HFFc6 (cell line): Measurements from ENCODE around the gene MAK. TPM values are rescaled to one million over a fixed set of nuclear protein-coding genes. Genes with fewer than 3 reads are reported as not detected.

Experiments
- DNase-seq: peaks from one replicate; pipeline ENCODE4 v3.0.0-alpha.2; 2018
- H3K27ac Mint-ChIP-seq: 2 replicates; pipeline ENCODE4 v1.8.0; 2020; ENCODE audit warnings: mild to moderate bottlenecking, mixed read lengths
- H3K27me3 Mint-ChIP-seq: 2 replicates; pipeline ENCODE4 v1.8.0; 2021; ENCODE audit warnings: mild to moderate bottlenecking, moderate library complexity, mixed read lengths; ENCODE audit not compliant: insufficient read depth
- H3K36me3 Mint-ChIP-seq: 2 replicates; pipeline ENCODE4 v1.8.0; 2021; ENCODE audit warnings: low read depth, mixed read lengths
- H3K4me1 Mint-ChIP-seq: 2 replicates; pipeline ENCODE4 v1.8.0; 2020; ENCODE audit warnings: low read depth, mixed read lengths
- H3K4me3 Mint-ChIP-seq: 2 replicates; pipeline ENCODE4 v1.8.0; 2020; ENCODE audit warnings: mild to moderate bottlenecking, moderate library complexity, mixed read lengths
- H3K9me3 Mint-ChIP-seq: 2 replicates; pipeline ENCODE4 v1.8.0; 2020; ENCODE audit warnings: mild to moderate bottlenecking, mixed read lengths
- CTCF ChIP-seq: fragments of 200-600 bp; sonication (generic); IDR thresholded peaks from 2 replicates; pipeline ENCODE4 v1.5.0; 2021; ENCODE audit warnings: antibody characterized with exemption, mild to moderate bottlenecking
- total RNA-seq, 6 experiments: library from RNA; stranded (reverse); fragmentation: NEBNext Ultra II Directional; extraction: Animal tissue kit (Norgen Biotek cat#: 25700); gene quantifications; 2 replicates in 1 of 6; 3 replicates in 5 of 6; pipeline ENCODE4 v1.2.3, GENCODE V29; 2021

The MAK gene
- total RNA-seq, 6 experiments from 2014 or later = not detected

GRCh38 chr6:10771371-10771894, 66.9 kb downstream of the MAK start:
- no peaks in the 10 kb centered on the region; the same call in 1 of the 2 replicates for H3K36me3 Mint-ChIP-seq

GRCh38 chr6:10769419-10769818, 68.9 kb downstream of the MAK start:
- no peaks in the 10 kb centered on the region for H3K27me3 Mint-ChIP-seq
- no peak for TF ChIP-seq CTCF
- DNase-seq = no peak
- H3K27ac Mint-ChIP-seq = no peak overlapping the region
- H3K36me3 Mint-ChIP-seq = no peaks in the 10 kb centered on the region; the same call in 1 of the 2 replicates
- no peak overlapping the region for H3K4me3 Mint-ChIP-seq
- no peaks in the 10 kb centered on the region for H3K9me3 Mint-ChIP-seq
- no peaks in the 10 kb centered on the region for H3K4me1 Mint-ChIP-seq

More at GRCh38 chr6:10771371-10771894, 66.9 kb downstream of the MAK start:
- no peaks in the 10 kb centered on the region for H3K4me1 Mint-ChIP-seq
- DNase-seq = no peak
- no peak for TF ChIP-seq CTCF
- H3K27me3 Mint-ChIP-seq = no peaks in the 10 kb centered on the region
- H3K27ac Mint-ChIP-seq = no peak overlapping the region
- no peak overlapping the region for H3K4me3 Mint-ChIP-seq
- no peaks in the 10 kb centered on the region for H3K9me3 Mint-ChIP-seq

GRCh38 chr6:10763006-10763405, 75.3 kb downstream of the MAK start:
- no peak for TF ChIP-seq CTCF
- no peak overlapping the region for H3K4me3 Mint-ChIP-seq
- DNase-seq = no peak
- H3K4me1 Mint-ChIP-seq = peaks cover 24% of the 10 kb centered on the region
- H3K27ac Mint-ChIP-seq = no peak overlapping the region
- no peaks in the 10 kb centered on the region for H3K9me3 Mint-ChIP-seq
- peaks cover 2% of the 10 kb centered on the region; the same call in 1 of the 2 replicates for H3K27me3 Mint-ChIP-seq
- H3K36me3 Mint-ChIP-seq = peaks cover 12% of the 10 kb centered on the region

GRCh38 chr6:10759884-10760329, 78.4 kb downstream of the MAK start:
- peaks cover 24% of the 10 kb centered on the region for H3K4me1 Mint-ChIP-seq
- H3K4me3 Mint-ChIP-seq = peak overlapping the region; percentile 32
- no peak for TF ChIP-seq CTCF
- peak overlapping the region; percentile 79 for H3K27ac Mint-ChIP-seq
- H3K36me3 Mint-ChIP-seq = peaks cover 39% of the 10 kb centered on the region
- no peaks in the 10 kb centered on the region for H3K9me3 Mint-ChIP-seq
- peak; percentile 79 for DNase-seq
- peaks cover 2% of the 10 kb centered on the region; the same call in 1 of the 2 replicates for H3K27me3 Mint-ChIP-seq

GRCh38 chr6:10759312-10759839, 79.0 kb downstream of the MAK start:
- peak; percentile 83 for TF ChIP-seq CTCF
- H3K9me3 Mint-ChIP-seq = no peaks in the 10 kb centered on the region
- peaks cover 2% of the 10 kb centered on the region; the same call in 1 of the 2 replicates for H3K27me3 Mint-ChIP-seq
- peak overlapping the region; percentile 79 for H3K27ac Mint-ChIP-seq
- peaks cover 39% of the 10 kb centered on the region for H3K36me3 Mint-ChIP-seq
- peaks cover 24% of the 10 kb centered on the region for H3K4me1 Mint-ChIP-seq
- peak; percentile 89 for DNase-seq
- H3K4me3 Mint-ChIP-seq = peak overlapping the region; percentile 32; the same call in 1 of the 2 replicates
